Measurements from ENCODE around the gene ABCA8. TPM values are rescaled to one million over a fixed set of nuclear protein-coding genes. Genes with fewer than 3 reads are reported as not detected.

Gene ABCA8
- total and polyA plus RNA-seq, 10 of the 15 experiments (the other 5 are each of a cell fraction or from before 2014, with no cell fraction given) = 0.05 to 0.15 TPM; not detected in 8

- no peak overlapping the region for H3K9ac ChIP-seq (ENCODE audit: control insufficient read depth, insufficient read depth, low read length)
- ChIA-PET CTCF (no interaction called here), POLR2A (no interaction called here), RAD21 (ENCODE audit: unreplicated experiment) (no interaction called here), SMC1A (ENCODE audit: uncharacterized antibody, unreplicated experiment) (no interaction called here)
- no peak for TF ChIP-seq ZNF207 (IDR thresholded peaks at IDR 0.05; ENCODE audit: borderline replicate concordance)
- no peak for TF ChIP-seq SPI1 (IDR thresholded peaks at IDR 0.05; ENCODE audit: borderline replicate concordance, insufficient read depth, low read depth, low read length)
- TF ChIP-seq CBX5 (IDR thresholded peaks at IDR 0.05; ENCODE audit: low read depth) = no peak
- no peak for TF ChIP-seq CREB1 (IDR thresholded peaks at IDR 0.05; ENCODE audit: low read depth)
- no peak for TF ChIP-seq KAT2A (conservative IDR thresholded peaks at IDR 0.05; ENCODE audit: control insufficient read depth, low read depth, low read length)
- TF ChIP-seq ZSCAN29 (IDR thresholded peaks at IDR 0.05) = no peak
- TF ChIP-seq PRDM15 (CRISPR knock-in tag; IDR thresholded peaks at IDR 0.05) = no peak
- no peak for TF ChIP-seq NFIC (IDR thresholded peaks at IDR 0.05; ENCODE audit: low read depth, low read length)
- TF ChIP-seq E2F8 (IDR thresholded peaks at IDR 0.05; ENCODE audit: low read depth, partially characterized antibody) = no peak
- no peak for TF ChIP-seq POLR2AphosphoS5 (IDR thresholded peaks at IDR 0.05; ENCODE audit: low read length)
- TF ChIP-seq TCF12 (IDR thresholded peaks at IDR 0.05; ENCODE audit: low read depth, low read length) = no peak
- H3K4me3 ChIP-seq = no peak overlapping the region
- intact Hi-C loops (cut with micrococcal nuclease; ENCODE audit: unreplicated experiment) (no loop called here), in situ Hi-C loops (cut with MboI) (no loop called here)
- H3K4me2 ChIP-seq (ENCODE audit: control insufficient read depth, insufficient read depth) = no peak overlapping the region
- BruUV-seq (replicated peaks) = no TSS peak
- H4K20me1 ChIP-seq (ENCODE audit: control insufficient read depth, insufficient read depth) = no peaks in the 10 kb centered on the region
- DNase-seq (ENCODE audit: low read depth, low spot score) (no peak), FAIRE-seq (no peak), ATAC-seq (no peak)
- no peaks in the 10 kb centered on the region for H3K4me1 ChIP-seq (ENCODE audit: control insufficient read depth, insufficient read depth, low read length)
- no peaks in the 10 kb centered on the region for H3K9me3 ChIP-seq (replicated peaks; ENCODE audit: control insufficient read depth, insufficient read depth, low read length)
- no peaks in the 10 kb centered on the region for H3K79me2 ChIP-seq (ENCODE audit: control insufficient read depth, insufficient read depth, low read length)
- WGBS (ENCODE audit: insufficient coverage, insufficient replicate concordance, low lambda C conversion rate, missing lambda C conversion rate) = 74% methylated on average over 3 of the region's 3 CpGs
- H3K27me3 ChIP-seq (replicated peaks in 1 of 2; ENCODE audit: control insufficient read depth in 2 of 2, insufficient read depth in 2 of 2, low read length in 1 of 2) = no peaks in the 10 kb centered on the region
- no peaks in the 10 kb centered on the region for H3K36me3 ChIP-seq (ENCODE audit: control insufficient read depth in 2 of 2, insufficient read depth in 2 of 2, low read length in 1 of 2)
- H3K27ac ChIP-seq (ENCODE audit: control insufficient read depth, insufficient read depth) = no peak overlapping the region
- no peak overlapping the region for H2AFZ ChIP-seq (ENCODE audit: control insufficient read depth, low read depth, low read length)
These were observed 133.1 kb downstream of the ABCA8 start for GRCh38 chr17:68821860-68822696.

Measured in GM12878 (cell line).